WERI-Rb-1 (cell line): Measurements from ENCODE around the gene DRD4.
"Not testable (repeated sequence)": the region's sequence is repeated elsewhere in the genome, so short reads cannot be mapped to it uniquely, and the experiment has no call there.

Source experiments
- DNase-seq: peaks from one replicate; pipeline ENCODE4 v3.0.0-alpha.2; 2020
- H3K27ac ChIP-seq: fragments of 250-450 bp; sonication (Bioruptor Pico); 2 replicates; pipeline ENCODE4 v1.5.1; 2020; ENCODE audit warnings: mild to moderate bottlenecking, moderate library complexity
- H3K27me3 ChIP-seq: fragments of 250-450 bp; sonication (Bioruptor Pico); 2 replicates; pipeline ENCODE4 v1.5.1; 2021; ENCODE audit warnings: mild to moderate bottlenecking, low read depth, moderate library complexity; ENCODE audit not compliant: insufficient read depth, severe bottlenecking
- H3K36me3 ChIP-seq: fragments of 250-450 bp; sonication (Bioruptor Pico); 2 replicates; pipeline ENCODE4 v1.5.1; 2020; ENCODE audit warnings: mild to moderate bottlenecking, moderate library complexity
- H3K4me3 ChIP-seq: 2 replicates; pipeline ENCODE4 v1.5.1; 2011; ENCODE audit warnings: low read depth, mild to moderate bottlenecking, control low read depth, low read length
- H3K9me3 ChIP-seq: fragments of 250-450 bp; sonication (Bioruptor Pico); 2 replicates; pipeline ENCODE4 v1.5.1; 2021; ENCODE audit warnings: mild to moderate bottlenecking, moderate library complexity; ENCODE audit not compliant: severe bottlenecking
- TF ChIP-seq, protein P1 (sequence below): IDR thresholded peaks from 2 replicates; pipeline ENCODE4 v1.5.1; 2011; ENCODE audit warnings: low read depth, mild to moderate bottlenecking, control low read depth, inconsistent platforms, low read length

Gene DRD4

DNA sequence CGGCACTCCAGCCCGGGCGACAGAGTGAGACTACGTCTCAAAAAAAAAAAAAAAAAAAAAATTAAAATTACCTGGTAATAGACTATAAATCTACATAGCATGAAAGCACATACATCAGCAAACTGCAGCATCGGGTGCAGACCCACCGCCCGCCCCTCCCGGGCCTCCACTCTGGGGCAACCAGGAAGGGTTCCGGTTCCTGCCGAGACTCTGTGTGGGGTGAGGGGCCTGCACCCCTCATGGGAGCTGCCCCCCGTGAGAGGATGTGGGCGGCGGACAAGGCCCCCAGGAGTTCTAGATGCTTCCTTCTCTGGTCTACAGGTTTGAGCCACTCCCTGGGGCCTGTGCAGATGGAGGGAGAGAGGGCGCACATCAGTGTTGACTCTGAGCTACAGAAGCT, 9.1 kb downstream of the DRD4 start:
- Histone ChIP-seq H3K9me3 (no peaks in the 10 kb centered on the region), H3K27me3 (no peaks in the 10 kb centered on the region), H3K36me3 (peaks cover 54% of the 10 kb centered on the region), H3K27ac (no peak overlapping the region), H3K4me3 (no peak overlapping the region)
- TF ChIP-seq, protein P1, sequence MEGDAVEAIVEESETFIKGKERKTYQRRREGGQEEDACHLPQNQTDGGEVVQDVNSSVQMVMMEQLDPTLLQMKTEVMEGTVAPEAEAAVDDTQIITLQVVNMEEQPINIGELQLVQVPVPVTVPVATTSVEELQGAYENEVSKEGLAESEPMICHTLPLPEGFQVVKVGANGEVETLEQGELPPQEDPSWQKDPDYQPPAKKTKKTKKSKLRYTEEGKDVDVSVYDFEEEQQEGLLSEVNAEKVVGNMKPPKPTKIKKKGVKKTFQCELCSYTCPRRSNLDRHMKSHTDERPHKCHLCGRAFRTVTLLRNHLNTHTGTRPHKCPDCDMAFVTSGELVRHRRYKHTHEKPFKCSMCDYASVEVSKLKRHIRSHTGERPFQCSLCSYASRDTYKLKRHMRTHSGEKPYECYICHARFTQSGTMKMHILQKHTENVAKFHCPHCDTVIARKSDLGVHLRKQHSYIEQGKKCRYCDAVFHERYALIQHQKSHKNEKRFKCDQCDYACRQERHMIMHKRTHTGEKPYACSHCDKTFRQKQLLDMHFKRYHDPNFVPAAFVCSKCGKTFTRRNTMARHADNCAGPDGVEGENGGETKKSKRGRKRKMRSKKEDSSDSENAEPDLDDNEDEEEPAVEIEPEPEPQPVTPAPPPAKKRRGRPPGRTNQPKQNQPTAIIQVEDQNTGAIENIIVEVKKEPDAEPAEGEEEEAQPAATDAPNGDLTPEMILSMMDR, result no peak
- no peak for DNase-seq

- DNase-seq, H3K9me3 ChIP-seq, H3K4me3 ChIP-seq, H3K27ac ChIP-seq, H3K27me3 ChIP-seq: not testable (repeated sequence)
- H3K36me3 ChIP-seq, result peaks cover 57% of the 10 kb centered on the region
These were observed 10.6 kb downstream of the DRD4 start for GRCh38 chr11:647672-648158.

GRCh38 chr11:650482-650881, 13.4 kb downstream of the DRD4 start:
- H3K27ac ChIP-seq, result no peak overlapping the region
- H3K4me3 ChIP-seq, result no peak overlapping the region
- no peaks in the 10 kb centered on the region for H3K9me3 ChIP-seq
- H3K27me3 ChIP-seq, result no peaks in the 10 kb centered on the region
- no peak for DNase-seq
- TF ChIP-seq, protein P1, result no peak
- H3K36me3 ChIP-seq, result peaks cover 54% of the 10 kb centered on the region

DNA sequence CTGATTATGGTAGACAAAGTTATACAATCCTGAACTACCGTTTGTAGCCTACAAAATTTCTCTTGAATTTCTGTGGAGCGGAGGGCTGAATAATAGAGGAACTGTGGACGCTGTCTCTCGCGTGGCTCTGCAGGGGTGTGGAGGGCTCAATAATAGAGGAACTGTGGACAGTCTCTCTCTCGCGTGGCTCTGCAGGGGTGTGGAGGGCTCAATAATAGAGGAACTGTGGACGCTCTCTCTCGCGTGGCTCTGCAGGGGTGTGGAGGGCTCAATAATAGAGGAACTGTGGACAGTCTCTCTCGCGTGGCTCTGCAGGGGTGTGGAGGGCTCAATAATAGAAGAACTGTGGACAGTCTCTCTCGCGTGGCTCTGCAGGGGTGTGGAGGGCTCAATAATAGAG, 16.1 kb downstream of the DRD4 start:
- not testable (repeated sequence) for H3K27ac ChIP-seq, H3K27me3 ChIP-seq, H3K4me3 ChIP-seq, DNase-seq, H3K9me3 ChIP-seq
- H3K36me3 ChIP-seq, result peaks cover 60% of the 10 kb centered on the region

DNA sequence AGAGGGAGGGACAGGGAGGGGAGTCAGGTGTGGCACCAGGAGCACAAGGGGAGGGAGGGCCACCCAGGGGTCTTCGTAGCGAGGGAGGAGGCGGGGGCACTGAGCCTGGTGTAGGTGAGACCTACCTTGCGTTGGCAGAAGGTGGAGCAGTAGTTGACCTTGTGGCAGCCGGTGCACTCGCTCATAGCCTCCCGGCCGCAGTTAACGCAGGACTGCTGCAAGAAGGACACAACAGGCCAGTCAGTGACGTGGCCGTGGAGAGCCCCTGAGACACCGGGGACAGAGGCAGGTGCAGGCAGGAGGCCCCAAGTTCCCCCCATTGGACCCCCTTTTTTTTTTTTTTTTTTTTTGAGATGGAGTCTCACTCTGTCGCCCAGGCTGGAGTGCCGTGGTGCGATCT, 16.8 kb downstream of the DRD4 start:
- Histone ChIP-seq H3K36me3 (peaks cover 65% of the 10 kb centered on the region), H3K9me3 (no peaks in the 10 kb centered on the region), H3K27me3 (no peaks in the 10 kb centered on the region), H3K4me3 (no peak overlapping the region), H3K27ac (no peak overlapping the region)
- DNase-seq, result no peak
- TF ChIP-seq, protein P1, result no peak

DNA sequence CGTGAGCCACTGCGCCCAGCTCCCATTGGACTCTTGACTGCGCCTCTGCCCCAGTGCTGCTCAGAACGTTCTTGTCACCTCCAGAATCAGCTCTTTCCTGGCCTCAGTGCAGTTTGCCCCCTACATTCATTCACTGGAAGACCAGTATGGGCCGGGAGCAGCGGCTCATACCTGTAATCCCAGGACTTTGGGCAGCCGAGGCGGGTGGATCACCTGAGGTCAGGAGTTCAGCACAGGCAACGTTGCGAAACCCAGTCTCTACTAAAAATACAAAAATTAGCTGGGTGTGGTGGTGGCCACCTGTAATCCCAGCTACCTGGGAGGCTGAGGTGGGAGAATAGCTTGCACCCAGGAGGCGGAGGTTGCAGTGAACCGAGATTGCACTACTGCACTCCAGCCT, 17.4 kb downstream of the DRD4 start:
- H3K27me3 ChIP-seq, H3K27ac ChIP-seq, H3K4me3 ChIP-seq, DNase-seq, H3K9me3 ChIP-seq: not testable (repeated sequence)
- peaks cover 66% of the 10 kb centered on the region for H3K36me3 ChIP-seq

DNA sequence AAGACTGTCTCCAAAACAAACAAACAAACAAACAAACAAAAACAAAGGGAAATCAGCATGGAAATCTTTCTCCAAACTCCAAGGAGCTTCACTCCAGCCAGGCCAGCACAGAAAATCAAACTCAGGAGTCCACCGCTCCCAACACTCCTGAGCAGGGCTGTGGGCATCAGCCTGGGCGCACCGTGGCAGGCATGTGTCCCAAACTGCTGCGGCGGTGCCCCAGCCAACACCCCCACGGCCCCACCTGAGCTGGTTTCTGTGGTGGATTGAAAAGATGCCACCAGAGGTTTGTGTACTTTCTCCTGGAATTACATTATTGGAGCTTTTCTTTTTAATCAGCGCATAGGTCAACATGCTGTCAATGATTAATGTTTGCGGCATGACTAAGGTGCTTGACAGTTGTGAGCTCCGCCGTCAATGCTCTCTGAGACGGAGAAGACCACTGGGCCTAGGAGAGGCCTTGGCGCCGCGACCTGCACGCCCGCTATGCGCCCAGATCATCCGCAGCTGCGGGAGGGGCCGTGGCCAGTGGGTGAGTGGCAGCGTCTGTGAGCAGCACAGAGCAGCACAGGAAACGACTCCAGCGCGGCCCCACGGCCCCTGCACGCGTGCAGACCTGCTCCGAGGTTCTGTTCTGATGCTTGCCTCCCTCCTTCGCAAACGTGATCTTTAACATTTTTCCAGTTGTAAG, 18.1 kb downstream of the DRD4 start:
- H3K27ac ChIP-seq, result no peak overlapping the region
- no peak for DNase-seq
- no peak overlapping the region for H3K4me3 ChIP-seq
- peaks cover 63% of the 10 kb centered on the region for H3K36me3 ChIP-seq
- no peaks in the 10 kb centered on the region for H3K9me3 ChIP-seq
- TF ChIP-seq, protein P1, result no peak
- H3K27me3 ChIP-seq, result no peaks in the 10 kb centered on the region
